Thyroid gland (tissue), 4 donors: ENCODE data around the gene SAT2.

Experiments used
- CTCF ChIP-seq, 6 experiments: fragments of 200-600 bp in 3 of 6; fragments of 450-650 bp in 3 of 6; sonication (generic) in 3 of 6; IDR thresholded peaks; one replicate each; pipeline ENCODE4 v1.5.1; 2016 to 2019; ENCODE audit warnings: antibody characterized with exemption in 6 of 6, mild to moderate bottlenecking in 2 of 6, inconsistent platforms in 1 of 6, moderate library complexity in 1 of 6
- POLR2A ChIP-seq, 2 donors: fragments of 450-650 bp; IDR thresholded peaks; one replicate each; pipeline ENCODE4 v1.6.1; 2017; ENCODE audit warnings: antibody characterized with exemption in 2 of 2, mild to moderate bottlenecking in 2 of 2, moderate library complexity in 1 of 2

GRCh38 chr17:7640783-7641182 lies 13.2 kb upstream of the SAT2 start:
- TF ChIP-seq POLR2A (IDR thresholded peaks at IDR 0.05) (no peak), CTCF (IDR thresholded peaks at IDR 0.05) (no peak)
